GM12865 (cell line): ENCODE results near the gene PCDHB12.
"Not testable (repeated sequence)": the region's sequence is repeated elsewhere in the genome, so short reads cannot be mapped to it uniquely, and the experiment has no call there.

Source experiments
- DNase-seq: peaks from one replicate; pipeline ENCODE4 v3.0.0; 2010; ENCODE audit warnings: low read depth
- H3K4me3 ChIP-seq: 2 replicates; pipeline ENCODE4 v1.5.1; 2011; ENCODE audit warnings: mild to moderate bottlenecking, low read depth, low read length, control low read depth
- TF ChIP-seq, protein P1 (sequence below): IDR thresholded peaks from 2 replicates; pipeline ENCODE4 v1.5.1; 2011; ENCODE audit warnings: low read length, control low read depth, low read depth, inconsistent platforms; ENCODE audit not compliant: insufficient read depth; ENCODE audit errors: missing control alignments

PCDHB12 gene

DNA sequence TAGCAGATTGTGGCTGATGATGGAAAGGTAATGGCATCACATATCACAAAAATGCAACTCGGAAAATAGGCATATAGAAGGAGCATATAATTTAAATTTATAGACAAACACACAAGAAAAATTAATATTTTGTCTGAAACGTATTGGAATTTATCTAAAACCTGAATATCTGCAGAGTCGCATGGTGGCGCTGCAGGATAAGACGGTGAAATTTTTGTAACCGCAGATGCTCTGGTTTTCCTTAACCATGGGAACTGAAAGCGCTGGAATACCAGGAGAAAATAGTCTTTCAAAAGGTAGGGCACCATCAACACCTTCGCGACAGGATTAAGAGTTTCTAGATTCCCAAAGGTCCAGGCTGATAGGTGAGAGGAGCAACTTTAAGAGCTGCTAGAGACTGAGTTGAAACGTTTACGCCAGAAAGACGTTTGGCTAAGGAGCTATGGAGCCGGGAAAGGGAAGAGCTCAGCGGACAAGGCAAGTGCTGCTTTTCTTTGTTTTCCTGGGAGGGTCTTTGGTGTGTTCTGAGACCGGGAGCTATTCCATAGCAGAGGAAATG lies 25.7 kb downstream of the PCDHB12 start:
- TF ChIP-seq, protein P1, sequence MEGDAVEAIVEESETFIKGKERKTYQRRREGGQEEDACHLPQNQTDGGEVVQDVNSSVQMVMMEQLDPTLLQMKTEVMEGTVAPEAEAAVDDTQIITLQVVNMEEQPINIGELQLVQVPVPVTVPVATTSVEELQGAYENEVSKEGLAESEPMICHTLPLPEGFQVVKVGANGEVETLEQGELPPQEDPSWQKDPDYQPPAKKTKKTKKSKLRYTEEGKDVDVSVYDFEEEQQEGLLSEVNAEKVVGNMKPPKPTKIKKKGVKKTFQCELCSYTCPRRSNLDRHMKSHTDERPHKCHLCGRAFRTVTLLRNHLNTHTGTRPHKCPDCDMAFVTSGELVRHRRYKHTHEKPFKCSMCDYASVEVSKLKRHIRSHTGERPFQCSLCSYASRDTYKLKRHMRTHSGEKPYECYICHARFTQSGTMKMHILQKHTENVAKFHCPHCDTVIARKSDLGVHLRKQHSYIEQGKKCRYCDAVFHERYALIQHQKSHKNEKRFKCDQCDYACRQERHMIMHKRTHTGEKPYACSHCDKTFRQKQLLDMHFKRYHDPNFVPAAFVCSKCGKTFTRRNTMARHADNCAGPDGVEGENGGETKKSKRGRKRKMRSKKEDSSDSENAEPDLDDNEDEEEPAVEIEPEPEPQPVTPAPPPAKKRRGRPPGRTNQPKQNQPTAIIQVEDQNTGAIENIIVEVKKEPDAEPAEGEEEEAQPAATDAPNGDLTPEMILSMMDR: no peak
- H3K4me3 ChIP-seq: no peak overlapping the region
- no peak for DNase-seq

DNA sequence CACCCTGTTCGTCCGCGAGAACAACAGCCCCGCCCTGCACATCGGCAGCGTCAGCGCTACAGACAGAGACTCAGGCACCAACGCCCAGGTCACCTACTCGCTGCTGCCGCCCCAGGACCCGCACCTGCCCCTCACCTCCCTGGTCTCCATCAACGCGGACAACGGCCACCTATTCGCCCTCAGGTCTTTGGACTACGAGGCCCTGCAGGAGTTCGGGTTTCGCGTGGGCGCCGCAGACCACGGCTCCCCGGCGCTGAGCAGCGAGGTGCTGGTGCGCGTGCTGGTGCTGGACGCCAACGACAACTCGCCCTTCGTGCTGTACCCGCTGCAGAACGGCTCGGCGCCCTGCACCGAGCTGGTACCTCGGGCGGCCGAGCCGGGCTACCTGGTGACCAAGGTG lies 27.4 kb downstream of the PCDHB12 start:
- DNase-seq, H3K4me3 ChIP-seq: not testable (repeated sequence)

- TF ChIP-seq, protein P1: no peak
- H3K4me3 ChIP-seq: no peak overlapping the region
- no peak for DNase-seq
These were observed 28.2 kb downstream of the PCDHB12 start for GRCh38 chr5:141236516-141237313.

DNA sequence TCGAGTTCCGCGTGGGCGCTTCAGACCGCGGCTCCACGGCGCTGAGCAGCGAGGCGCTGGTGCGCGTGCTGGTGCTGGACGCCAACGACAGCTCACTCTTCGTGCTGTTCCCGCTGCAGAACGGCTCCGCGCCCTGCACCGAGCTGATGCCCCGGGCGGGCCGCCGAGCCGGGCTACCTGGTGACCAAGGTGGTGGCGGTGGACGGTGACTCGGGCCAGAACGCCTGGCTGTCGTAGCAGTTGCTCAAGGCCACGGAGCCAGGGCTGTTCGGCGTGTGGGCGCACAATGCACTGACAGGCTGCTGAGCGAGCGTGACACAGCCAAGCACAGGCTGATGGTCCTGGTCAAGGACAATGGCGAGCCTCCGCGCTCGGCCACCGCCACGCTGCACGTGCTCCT lies 33.0 kb downstream of the PCDHB12 start:
- no peak overlapping the region for H3K4me3 ChIP-seq
- TF ChIP-seq, protein P1: no peak
- DNase-seq: no peak

DNA sequence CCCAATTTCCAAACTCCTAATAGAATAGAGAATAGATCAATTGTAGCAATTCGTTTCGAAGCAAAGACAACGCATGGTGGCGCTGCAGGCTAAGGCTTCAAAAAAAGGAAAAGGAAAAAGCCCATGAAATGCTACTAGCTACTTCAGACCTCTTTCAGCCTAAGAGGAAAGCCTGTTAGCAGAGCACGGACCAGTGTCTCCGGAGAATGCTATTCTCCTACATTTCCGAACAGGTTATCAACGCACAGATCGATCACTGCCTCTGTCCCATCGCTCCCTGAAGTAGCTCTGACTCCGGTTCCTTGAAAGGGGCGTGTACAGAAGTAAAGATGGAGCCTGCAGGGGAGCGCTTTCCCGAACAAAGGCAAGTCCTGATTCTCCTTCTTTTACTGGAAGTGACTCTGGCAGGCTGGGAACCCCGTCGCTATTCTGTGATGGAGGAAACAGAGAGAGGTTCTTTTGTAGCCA lies 36.8 kb downstream of the PCDHB12 start, which contains the start of gene PCDHB15:
Gene PCDHB15, plus strand, starts transcription at position 146 of the 468 bp plus-strand sequence. Its CDS starts 184 bp downstream, at position 330.
- TF ChIP-seq, protein P1: no peak
- H3K4me3 ChIP-seq: no peak within 1 kb of the TSS
- no peak for DNase-seq

DNA sequence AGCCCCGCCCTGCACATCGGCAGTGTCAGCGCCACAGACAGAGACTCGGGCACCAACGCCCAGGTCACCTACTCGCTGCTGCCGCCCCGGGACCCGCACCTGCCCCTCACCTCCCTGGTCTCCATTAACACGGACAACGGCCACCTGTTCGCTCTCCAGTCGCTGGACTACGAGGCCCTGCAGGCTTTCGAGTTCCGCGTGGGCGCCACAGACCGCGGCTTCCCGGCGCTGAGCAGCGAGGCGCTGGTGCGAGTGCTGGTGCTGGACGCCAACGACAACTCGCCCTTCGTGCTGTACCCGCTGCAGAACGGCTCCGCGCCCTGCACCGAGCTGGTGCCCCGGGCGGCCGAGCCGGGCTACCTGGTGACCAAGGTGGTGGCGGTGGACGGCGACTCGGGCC lies 38.5 kb downstream of the PCDHB12 start:
- not testable (repeated sequence) for H3K4me3 ChIP-seq, DNase-seq

DNA sequence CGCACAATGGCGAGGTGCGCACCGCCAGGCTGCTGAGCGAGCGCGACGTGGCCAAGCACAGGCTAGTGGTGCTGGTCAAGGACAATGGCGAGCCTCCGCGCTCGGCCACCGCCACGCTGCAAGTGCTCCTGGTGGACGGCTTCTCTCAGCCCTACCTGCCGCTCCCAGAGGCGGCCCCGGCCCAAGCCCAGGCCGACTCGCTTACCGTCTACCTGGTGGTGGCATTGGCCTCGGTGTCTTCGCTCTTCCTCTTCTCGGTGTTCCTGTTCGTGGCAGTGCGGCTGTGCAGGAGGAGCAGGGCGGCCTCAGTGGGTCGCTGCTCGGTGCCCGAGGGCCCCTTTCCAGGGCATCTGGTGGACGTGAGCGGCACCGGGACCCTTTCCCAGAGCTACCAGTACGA lies 38.9 kb downstream of the PCDHB12 start:
- DNase-seq: not testable (repeated sequence)

DNA sequence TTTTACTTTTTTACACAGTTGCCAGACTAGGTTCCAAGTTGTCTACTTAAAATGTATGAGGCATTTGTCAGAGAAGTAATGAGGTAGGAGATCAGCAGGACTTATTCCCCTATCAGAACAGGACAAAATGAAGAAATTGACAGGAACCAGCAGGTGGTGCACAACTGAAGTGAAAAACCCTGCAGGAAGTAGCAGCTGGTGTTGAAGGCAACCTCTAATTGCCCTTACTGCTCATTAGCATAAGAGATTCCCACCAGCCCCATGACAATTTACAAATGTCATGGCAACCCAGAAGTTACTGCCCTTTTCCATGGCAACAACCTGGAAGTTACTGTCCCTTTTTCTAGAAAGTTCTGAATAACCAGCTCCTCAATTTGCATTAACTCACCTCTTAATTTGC lies 42.1 kb downstream of the PCDHB12 start:
- no peak for DNase-seq
- H3K4me3 ChIP-seq: no peak overlapping the region
- TF ChIP-seq, protein P1: no peak

More for the DNA sequence above, 38.9 kb downstream of the PCDHB12 start:
- not testable (repeated sequence) for H3K4me3 ChIP-seq
